Measurements from ENCODE around the gene IL31. TPM values are rescaled to one million over a fixed set of nuclear protein-coding genes. Genes with fewer than 3 reads are reported as not detected.

The IL31 gene
- total RNA-seq, 1 donor from 2014 or later: not detected

DNA sequence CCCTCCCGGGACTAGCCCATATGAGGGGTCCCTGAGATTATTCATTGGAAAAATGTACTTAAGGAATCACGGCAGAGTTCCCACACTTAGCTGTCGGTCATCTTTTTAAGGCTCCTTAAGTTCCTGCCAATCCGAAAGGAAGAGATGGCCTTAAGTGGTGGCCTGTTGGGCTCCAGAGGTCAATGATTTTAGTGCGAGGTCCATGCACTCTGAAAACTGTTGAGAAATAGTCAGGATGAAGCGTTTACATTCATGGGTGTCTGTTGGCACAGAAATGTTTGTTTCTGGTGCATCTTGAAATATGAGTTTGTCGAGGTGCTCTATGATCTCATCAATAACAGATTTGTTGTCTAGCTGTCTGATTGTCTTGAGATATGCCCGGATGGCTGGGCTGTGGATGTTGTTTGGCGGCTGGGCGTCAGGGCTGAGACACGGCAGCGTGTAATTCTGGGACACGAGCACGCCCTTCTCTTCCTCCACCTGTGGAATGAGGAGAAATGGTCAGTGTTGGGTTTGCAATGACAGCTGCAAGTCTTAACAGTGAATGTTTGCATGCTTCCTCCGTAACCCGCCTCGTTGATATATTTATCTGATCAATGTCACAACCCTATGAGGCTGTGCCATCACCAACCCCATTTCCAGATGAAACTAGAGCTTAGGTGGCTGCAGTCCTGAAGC, 1.6 kb downstream of the IL31 start:
- Mint-ChIP-seq H3K27me3 (ENCODE audit: unreplicated experiment) (peaks cover 4% of the 10 kb centered on the region), H3K9me3 (ENCODE audit: unreplicated experiment) (no peaks in the 10 kb centered on the region), H3K4me3 (ENCODE audit: unreplicated experiment) (no peak overlapping the region), H3K36me3 (ENCODE audit: low read depth, unreplicated experiment) (no peaks in the 10 kb centered on the region), H3K4me1 (ENCODE audit: unreplicated experiment) (no peaks in the 10 kb centered on the region), H3K27ac (ENCODE audit: unreplicated experiment) (no peak overlapping the region)
- TF ChIP-seq, protein P1, sequence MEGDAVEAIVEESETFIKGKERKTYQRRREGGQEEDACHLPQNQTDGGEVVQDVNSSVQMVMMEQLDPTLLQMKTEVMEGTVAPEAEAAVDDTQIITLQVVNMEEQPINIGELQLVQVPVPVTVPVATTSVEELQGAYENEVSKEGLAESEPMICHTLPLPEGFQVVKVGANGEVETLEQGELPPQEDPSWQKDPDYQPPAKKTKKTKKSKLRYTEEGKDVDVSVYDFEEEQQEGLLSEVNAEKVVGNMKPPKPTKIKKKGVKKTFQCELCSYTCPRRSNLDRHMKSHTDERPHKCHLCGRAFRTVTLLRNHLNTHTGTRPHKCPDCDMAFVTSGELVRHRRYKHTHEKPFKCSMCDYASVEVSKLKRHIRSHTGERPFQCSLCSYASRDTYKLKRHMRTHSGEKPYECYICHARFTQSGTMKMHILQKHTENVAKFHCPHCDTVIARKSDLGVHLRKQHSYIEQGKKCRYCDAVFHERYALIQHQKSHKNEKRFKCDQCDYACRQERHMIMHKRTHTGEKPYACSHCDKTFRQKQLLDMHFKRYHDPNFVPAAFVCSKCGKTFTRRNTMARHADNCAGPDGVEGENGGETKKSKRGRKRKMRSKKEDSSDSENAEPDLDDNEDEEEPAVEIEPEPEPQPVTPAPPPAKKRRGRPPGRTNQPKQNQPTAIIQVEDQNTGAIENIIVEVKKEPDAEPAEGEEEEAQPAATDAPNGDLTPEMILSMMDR (IDR thresholded peaks at IDR 0.05; ENCODE audit: unreplicated experiment): no peak
- no peak for DNase-seq (ENCODE audit: low spot score)

GRCh38 chr12:122171399-122171798, 2.6 kb downstream of the IL31 start:
- Mint-ChIP-seq H3K36me3 (ENCODE audit: low read depth, unreplicated experiment) (no peaks in the 10 kb centered on the region), H3K27ac (ENCODE audit: unreplicated experiment) (no peak overlapping the region)

DNA sequence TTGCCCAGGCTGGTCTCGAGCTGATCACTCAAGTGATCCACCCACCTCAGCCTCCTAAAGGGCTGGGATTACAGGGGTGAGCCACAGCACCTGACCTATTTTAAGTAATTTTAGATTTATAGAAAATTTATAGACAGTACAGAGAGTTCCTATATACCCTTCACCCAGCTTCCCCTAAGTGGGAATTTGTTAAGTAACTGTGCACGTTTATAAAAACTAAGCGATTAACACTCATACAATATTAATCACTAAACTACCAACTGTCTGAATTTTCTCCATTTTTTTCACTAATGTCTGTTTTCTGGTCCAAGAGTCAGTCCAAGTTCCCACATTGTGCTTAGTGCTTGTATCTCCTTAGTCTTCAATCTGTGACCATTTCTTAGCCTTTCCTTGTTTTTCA, 5.5 kb downstream of the IL31 start:
- Mint-ChIP-seq H3K27me3 (ENCODE audit: unreplicated experiment) (no peaks in the 10 kb centered on the region), H3K4me3 (ENCODE audit: unreplicated experiment) (no peak overlapping the region), H3K27ac (ENCODE audit: unreplicated experiment) (no peak overlapping the region), H3K9me3 (ENCODE audit: unreplicated experiment) (no peaks in the 10 kb centered on the region), H3K36me3 (ENCODE audit: low read depth, unreplicated experiment) (no peaks in the 10 kb centered on the region), H3K4me1 (ENCODE audit: unreplicated experiment) (no peaks in the 10 kb centered on the region)
- DNase-seq (ENCODE audit: low spot score): no peak
- TF ChIP-seq, protein P1 (IDR thresholded peaks at IDR 0.05; ENCODE audit: unreplicated experiment): no peak

More at GRCh38 chr12:122171399-122171798, 2.6 kb downstream of the IL31 start:
- no peak overlapping the region for H3K4me3 Mint-ChIP-seq (ENCODE audit: unreplicated experiment)
- no peak for DNase-seq (ENCODE audit: low spot score)
- no peaks in the 10 kb centered on the region for H3K4me1 Mint-ChIP-seq (ENCODE audit: unreplicated experiment)
- H3K27me3 Mint-ChIP-seq (ENCODE audit: unreplicated experiment): peaks cover 4% of the 10 kb centered on the region
- TF ChIP-seq, protein P1 (IDR thresholded peaks at IDR 0.05; ENCODE audit: unreplicated experiment): no peak
- H3K9me3 Mint-ChIP-seq (ENCODE audit: unreplicated experiment): no peaks in the 10 kb centered on the region

- Mint-ChIP-seq H3K4me1 (ENCODE audit: unreplicated experiment) (no peaks in the 10 kb centered on the region), H3K36me3 (ENCODE audit: low read depth, unreplicated experiment) (no peaks in the 10 kb centered on the region), H3K27ac (ENCODE audit: unreplicated experiment) (no peak overlapping the region), H3K9me3 (ENCODE audit: unreplicated experiment) (no peaks in the 10 kb centered on the region), H3K4me3 (ENCODE audit: unreplicated experiment) (no peak overlapping the region), H3K27me3 (ENCODE audit: unreplicated experiment) (no peaks in the 10 kb centered on the region)
- no peak for DNase-seq (ENCODE audit: low spot score)
- TF ChIP-seq, protein P1 (IDR thresholded peaks at IDR 0.05; ENCODE audit: unreplicated experiment): no peak
These were observed 6.6 kb downstream of the IL31 start for GRCh38 chr12:122167356-122167925.

All from endothelial cell (in vitro differentiated cells).